ENCODE data around the gene GNAL. TPM values are rescaled to one million over a fixed set of nuclear protein-coding genes. Genes with fewer than 3 reads are reported as not detected.

The GNAL gene
- total and polyA plus RNA-seq, 2 of the 4 experiments (the other 2 are of a cell fraction), result 0.15 to 0.36 TPM

GRCh38 chr18:11696451-11696850 is 7.4 kb downstream of the GNAL start:
- H4K5ac ChIP-seq (ENCODE audit: low read depth, low read length), result no peak overlapping the region
- POLR2A ChIA-PET (ENCODE audit: unreplicated experiment), result no interaction called here
- H2BK5ac ChIP-seq (ENCODE audit: low read depth, low read length, poor library complexity, severe bottlenecking), result no peak overlapping the region
- dilution Hi-C loops (cut with HindIII; ENCODE audit: low sequenced_read_pairs, unreplicated experiment), result no loop called here
- H2BK15ac ChIP-seq (ENCODE audit: low read depth, low read length), result no peak overlapping the region
- H3K9me3 ChIP-seq (ENCODE audit: control insufficient read depth, insufficient read depth, low read length), result no peaks in the 10 kb centered on the region
- no peak overlapping the region for H3K9ac ChIP-seq (ENCODE audit: low read depth, low read length)
- CTCF ChIA-PET, result no interaction called here
- H3K14ac ChIP-seq (replicated peaks; ENCODE audit: low read depth, low read length), result no peak overlapping the region
- no peak overlapping the region for H3K4ac ChIP-seq (ENCODE audit: low read depth, low read length)
- DNase-seq (no peak), ATAC-seq (ENCODE audit: low read depth) (no peak)
- no peak overlapping the region for H2AK9ac ChIP-seq (replicated peaks; ENCODE audit: low read depth, low read length, poor library complexity)
- no peaks in the 10 kb centered on the region for H3K9me1 ChIP-seq (ENCODE audit: insufficient read depth, low read length)
- no peak overlapping the region for H3K18ac ChIP-seq (ENCODE audit: low read depth, low read length)
- H2BK20ac ChIP-seq (ENCODE audit: low read depth, low read length), result no peak overlapping the region
- H3K27me3 ChIP-seq (ENCODE audit: control insufficient read depth, insufficient read depth, low read length), result peaks cover 11% of the 10 kb centered on the region
- no peaks in the 10 kb centered on the region for H3K79me1 ChIP-seq (ENCODE audit: low read depth in 1 of 2, low read length in 2 of 2)
- no peak overlapping the region for H3K27ac ChIP-seq (ENCODE audit: insufficient read depth, low read length)
- H3K4me1 ChIP-seq (ENCODE audit: control insufficient read depth, insufficient read depth, low read length), result no peaks in the 10 kb centered on the region
- no peak overlapping the region for H2BK120ac ChIP-seq (ENCODE audit: low read depth, low read length)
- TF ChIP-seq RCOR1 (IDR thresholded peaks at IDR 0.05; ENCODE audit: insufficient replicate concordance, low read length) (no peak), NFE2L2 (IDR thresholded peaks at IDR 0.05; ENCODE audit: low read depth, low read length) (no peak), BHLHE40 (IDR thresholded peaks at IDR 0.05; ENCODE audit: low read depth, low read length) (no peak), MAFK (IDR thresholded peaks at IDR 0.05; ENCODE audit: low read depth, low read length) (no peak), SMC3 (IDR thresholded peaks at IDR 0.05; ENCODE audit: low read depth, low read length) (no peak), POLR2A (IDR thresholded peaks at IDR 0.05; ENCODE audit: low read depth, low read length) (no peak), RFX5 (IDR thresholded peaks at IDR 0.05; ENCODE audit: low read depth, low read length) (no peak)
- H3K23ac ChIP-seq (ENCODE audit: low read depth, low read length), result no peak overlapping the region
- H4K8ac ChIP-seq (ENCODE audit: low read depth in 2 of 2, low read length in 2 of 2), result no peak overlapping the region
- H2AFZ ChIP-seq (replicated peaks; ENCODE audit: low read length, poor library complexity), result no peak overlapping the region
- in situ Hi-C loops (cut with MboI; ENCODE audit: low sequenced_read_pairs), result no loop called here
- no peak overlapping the region for H4K91ac ChIP-seq (ENCODE audit: insufficient read depth, low read depth, low read length)
- no TSS peak for BruUV-seq (replicated peaks)
- H3K4me2 ChIP-seq (ENCODE audit: low read depth, low read length), result no peak overlapping the region
- H3K36me3 ChIP-seq (ENCODE audit: control insufficient read depth, insufficient read depth, low read length), result no peaks in the 10 kb centered on the region
- H3K4me3 ChIP-seq (ENCODE audit: insufficient read depth, low read depth, low read length), result no peak overlapping the region
- intact Hi-C loops (cut with micrococcal nuclease), result no loop called here
- WGBS, 2 experiments (ENCODE audit: extremely low coverage in 2 of 2, insufficient read length in 1 of 2), result 0% methylated on average over 1 of the region's 7 CpGs; no CpG with 5 or more reads in 1 of the 2 experiments
- H4K20me1 ChIP-seq (ENCODE audit: insufficient read depth, low read length), result no peaks in the 10 kb centered on the region
- H3K56ac ChIP-seq (ENCODE audit: extremely low read depth, insufficient read depth, low read length), result no peak overlapping the region
- no peak overlapping the region for H2AK5ac ChIP-seq (ENCODE audit: low read depth, low read length)
